Ishikawa (cell line): ENCODE data around the gene WEE1.

Experiments used
- CEBPB ChIP-seq: IDR thresholded peaks from 2 replicates; pipeline ENCODE4 v1.6.1; 2012
- CREB1 ChIP-seq: IDR thresholded peaks from 2 replicates; pipeline ENCODE4 v1.6.1; 2012; ENCODE audit warnings: low read depth
- EGR1 ChIP-seq: IDR thresholded peaks from 2 replicates; pipeline ENCODE4 v1.6.1; 2012
- EP300 ChIP-seq: IDR thresholded peaks from 2 replicates; pipeline ENCODE4 v1.6.1; 2012; ENCODE audit warnings: borderline replicate concordance
- FOXM1 ChIP-seq: IDR thresholded peaks from 2 replicates; pipeline ENCODE4 v1.6.1; 2012; ENCODE audit warnings: low read depth, borderline replicate concordance
- NFIC ChIP-seq: IDR thresholded peaks from 2 replicates; pipeline ENCODE4 v1.6.1; 2012
- RAD21 ChIP-seq: IDR thresholded peaks from 2 replicates; pipeline ENCODE4 v1.6.1; 2012; ENCODE audit warnings: low read depth
- TAF1 ChIP-seq: IDR thresholded peaks from 2 replicates; pipeline ENCODE4 v1.6.1; 2012; ENCODE audit warnings: low read depth, mild to moderate bottlenecking
- TCF12 ChIP-seq: IDR thresholded peaks from 2 replicates; pipeline ENCODE4 v1.6.1; 2012; ENCODE audit warnings: low read depth
- TEAD4 ChIP-seq: IDR thresholded peaks from 2 replicates; pipeline ENCODE4 v1.6.1; 2012
- YY1 ChIP-seq: IDR thresholded peaks from 2 replicates; pipeline ENCODE4 v1.6.1; 2012; ENCODE audit warnings: low read depth
- ZBTB7A ChIP-seq: IDR thresholded peaks from 2 replicates; pipeline ENCODE4 v1.6.1; 2012; ENCODE audit warnings: low read depth
- TF ChIP-seq, protein P1 (sequence below): IDR thresholded peaks from 2 replicates; pipeline ENCODE4 v1.6.1; 2012
- TF ChIP-seq, protein P2 (sequence below): IDR thresholded peaks from 2 replicates; pipeline ENCODE4 v1.6.1; 2012
- TF ChIP-seq, protein P3 (sequence below): IDR thresholded peaks from 2 replicates; pipeline ENCODE4 v1.6.1; 2012; ENCODE audit warnings: low read depth, mild to moderate bottlenecking

WEE1 gene

DNA sequence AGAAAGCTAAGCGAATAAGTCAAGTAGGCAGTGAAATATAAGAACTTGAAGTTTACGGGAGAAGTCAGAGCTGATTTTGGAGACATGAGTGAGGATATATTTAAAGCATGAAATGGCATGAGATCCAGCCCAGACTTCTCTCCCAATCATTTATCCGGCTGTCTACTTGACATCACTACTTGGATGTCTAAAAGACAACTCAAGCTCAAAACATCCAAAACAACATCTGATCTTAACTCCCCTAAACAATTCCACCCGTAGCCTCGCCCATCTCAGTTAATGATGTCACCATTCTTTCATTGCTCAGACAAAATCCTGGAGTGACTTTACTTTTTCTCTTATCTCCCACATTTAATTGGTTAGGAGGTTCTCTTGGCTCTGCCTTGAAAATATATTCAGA lies 44.5 kb downstream of the WEE1 start:
- TF ChIP-seq RAD21 = no peak
- TF ChIP-seq, protein P1, sequence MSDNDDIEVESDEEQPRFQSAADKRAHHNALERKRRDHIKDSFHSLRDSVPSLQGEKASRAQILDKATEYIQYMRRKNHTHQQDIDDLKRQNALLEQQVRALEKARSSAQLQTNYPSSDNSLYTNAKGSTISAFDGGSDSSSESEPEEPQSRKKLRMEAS = no peak
- no peak for TF ChIP-seq EP300
- TF ChIP-seq, protein P2, sequence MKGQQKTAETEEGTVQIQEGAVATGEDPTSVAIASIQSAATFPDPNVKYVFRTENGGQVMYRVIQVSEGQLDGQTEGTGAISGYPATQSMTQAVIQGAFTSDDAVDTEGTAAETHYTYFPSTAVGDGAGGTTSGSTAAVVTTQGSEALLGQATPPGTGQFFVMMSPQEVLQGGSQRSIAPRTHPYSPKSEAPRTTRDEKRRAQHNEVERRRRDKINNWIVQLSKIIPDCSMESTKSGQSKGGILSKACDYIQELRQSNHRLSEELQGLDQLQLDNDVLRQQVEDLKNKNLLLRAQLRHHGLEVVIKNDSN = no peak
- no peak for TF ChIP-seq TAF1
- TF ChIP-seq EGR1 = no peak
- no peak for TF ChIP-seq YY1
- TF ChIP-seq TCF12 = no peak
- TF ChIP-seq CREB1 = no peak
- no peak for TF ChIP-seq ZBTB7A
- TF ChIP-seq, protein P3, sequence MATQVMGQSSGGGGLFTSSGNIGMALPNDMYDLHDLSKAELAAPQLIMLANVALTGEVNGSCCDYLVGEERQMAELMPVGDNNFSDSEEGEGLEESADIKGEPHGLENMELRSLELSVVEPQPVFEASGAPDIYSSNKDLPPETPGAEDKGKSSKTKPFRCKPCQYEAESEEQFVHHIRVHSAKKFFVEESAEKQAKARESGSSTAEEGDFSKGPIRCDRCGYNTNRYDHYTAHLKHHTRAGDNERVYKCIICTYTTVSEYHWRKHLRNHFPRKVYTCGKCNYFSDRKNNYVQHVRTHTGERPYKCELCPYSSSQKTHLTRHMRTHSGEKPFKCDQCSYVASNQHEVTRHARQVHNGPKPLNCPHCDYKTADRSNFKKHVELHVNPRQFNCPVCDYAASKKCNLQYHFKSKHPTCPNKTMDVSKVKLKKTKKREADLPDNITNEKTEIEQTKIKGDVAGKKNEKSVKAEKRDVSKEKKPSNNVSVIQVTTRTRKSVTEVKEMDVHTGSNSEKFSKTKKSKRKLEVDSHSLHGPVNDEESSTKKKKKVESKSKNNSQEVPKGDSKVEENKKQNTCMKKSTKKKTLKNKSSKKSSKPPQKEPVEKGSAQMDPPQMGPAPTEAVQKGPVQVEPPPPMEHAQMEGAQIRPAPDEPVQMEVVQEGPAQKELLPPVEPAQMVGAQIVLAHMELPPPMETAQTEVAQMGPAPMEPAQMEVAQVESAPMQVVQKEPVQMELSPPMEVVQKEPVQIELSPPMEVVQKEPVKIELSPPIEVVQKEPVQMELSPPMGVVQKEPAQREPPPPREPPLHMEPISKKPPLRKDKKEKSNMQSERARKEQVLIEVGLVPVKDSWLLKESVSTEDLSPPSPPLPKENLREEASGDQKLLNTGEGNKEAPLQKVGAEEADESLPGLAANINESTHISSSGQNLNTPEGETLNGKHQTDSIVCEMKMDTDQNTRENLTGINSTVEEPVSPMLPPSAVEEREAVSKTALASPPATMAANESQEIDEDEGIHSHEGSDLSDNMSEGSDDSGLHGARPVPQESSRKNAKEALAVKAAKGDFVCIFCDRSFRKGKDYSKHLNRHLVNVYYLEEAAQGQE = no peak
- TF ChIP-seq FOXM1 = no peak
- no peak for TF ChIP-seq CEBPB
- TF ChIP-seq TEAD4 = no peak
- TF ChIP-seq NFIC = no peak

DNA sequence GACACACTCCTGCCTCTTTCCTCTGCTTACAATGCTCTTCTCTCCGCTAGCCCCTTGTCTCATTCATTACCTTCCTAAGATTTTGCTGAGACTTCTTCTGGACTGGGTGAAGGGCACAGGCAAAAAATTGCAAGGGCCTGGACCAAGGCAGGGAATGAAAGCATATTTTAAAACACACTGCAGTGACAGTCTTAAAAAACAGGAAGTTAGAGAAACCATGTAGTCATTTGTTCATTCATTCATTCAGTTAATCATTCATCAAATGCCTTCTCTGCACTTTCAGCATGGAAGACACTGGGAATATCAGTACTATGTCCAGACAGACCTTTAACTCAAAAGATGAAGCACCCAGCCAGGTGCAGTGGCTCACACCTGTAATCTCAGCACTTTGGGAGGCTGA lies 45.5 kb downstream of the WEE1 start:
- TF ChIP-seq, protein P2 = no peak
- TF ChIP-seq CREB1 = no peak
- no peak for TF ChIP-seq CEBPB
- TF ChIP-seq EP300 = no peak
- no peak for TF ChIP-seq NFIC
- TF ChIP-seq RAD21 = no peak
- no peak for TF ChIP-seq ZBTB7A
- no peak for TF ChIP-seq TAF1
- TF ChIP-seq, protein P1 = no peak

DNA sequence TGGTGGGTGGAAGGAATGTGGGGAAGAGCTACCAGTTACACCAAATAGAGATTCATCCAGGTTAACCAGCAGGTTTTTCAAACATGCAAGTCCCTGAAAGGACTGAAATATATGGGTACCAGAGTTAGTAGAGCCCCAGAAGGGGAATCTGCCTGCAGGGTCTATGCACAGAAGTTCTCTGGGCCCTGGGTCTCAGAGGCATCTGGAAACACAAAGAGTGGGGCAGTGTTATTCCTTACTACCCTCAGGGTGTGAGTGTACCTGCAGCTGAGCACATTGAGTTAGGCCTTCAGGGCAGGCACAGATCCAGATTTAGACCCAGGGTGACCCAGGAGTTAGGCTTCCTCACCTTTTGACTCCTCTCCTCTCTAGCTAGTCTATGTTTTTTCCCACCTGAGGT lies 46.5 kb downstream of the WEE1 start:
- no peak for TF ChIP-seq YY1
- TF ChIP-seq, protein P2 = no peak
- no peak for TF ChIP-seq TCF12
- TF ChIP-seq RAD21 = no peak
- TF ChIP-seq EGR1 = no peak
- no peak for TF ChIP-seq CREB1
- no peak for TF ChIP-seq TAF1
- TF ChIP-seq, protein P1 = no peak
- TF ChIP-seq TEAD4 = no peak
- TF ChIP-seq CEBPB = no peak
- no peak for TF ChIP-seq NFIC

DNA sequence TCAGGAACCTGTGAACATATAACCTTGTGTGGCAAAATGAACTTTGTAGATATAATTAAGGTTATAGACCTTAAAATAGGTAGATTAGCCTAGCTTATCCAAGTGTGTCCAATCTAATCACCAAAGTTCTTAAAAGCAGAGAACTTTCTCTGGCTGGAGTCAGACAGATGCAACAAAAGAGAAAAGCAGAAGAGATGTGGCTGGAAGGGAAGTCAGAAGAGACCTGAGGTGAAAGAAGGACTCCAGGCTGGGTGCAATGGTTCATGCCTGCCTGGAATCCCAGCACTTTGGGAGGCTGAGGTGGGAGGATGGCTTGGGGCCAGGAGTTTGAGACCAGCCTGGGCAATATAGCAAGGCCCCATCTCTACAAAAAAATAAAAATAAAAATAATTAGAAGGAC lies 51.0 kb downstream of the WEE1 start:
- TF ChIP-seq NFIC (no peak), YY1 (no peak), TCF12 (no peak), CEBPB (no peak), EGR1 (no peak), TAF1 (no peak), CREB1 (no peak), TEAD4 (no peak), RAD21 (no peak), ZBTB7A (no peak), EP300 (no peak), FOXM1 (no peak)
- TF ChIP-seq, protein P2 = no peak
- TF ChIP-seq, protein P1 = no peak
- TF ChIP-seq, protein P3 = no peak

DNA sequence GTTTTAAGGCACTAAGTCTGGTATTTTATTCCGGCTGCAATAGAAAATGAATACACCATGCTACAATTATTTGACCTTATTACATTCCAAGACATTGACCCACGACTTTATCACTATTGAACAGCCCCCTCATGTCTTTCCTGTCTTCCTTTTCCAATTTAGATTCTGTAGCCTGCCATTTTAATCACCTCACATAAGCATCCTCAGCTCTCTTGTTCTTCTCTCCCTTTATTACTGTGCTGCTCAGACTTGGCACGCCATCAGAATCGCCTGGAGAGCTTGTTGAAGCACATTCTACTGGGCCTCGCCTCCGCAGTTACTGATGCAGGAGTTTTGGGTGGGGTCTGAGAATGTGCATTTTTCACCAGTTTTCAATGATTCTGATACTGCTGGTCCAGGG lies 51.7 kb downstream of the WEE1 start:
- TF ChIP-seq TCF12 (no peak), FOXM1 (no peak), CEBPB (no peak), YY1 (no peak), RAD21 (no peak), CREB1 (no peak), EGR1 (no peak), ZBTB7A (no peak), EP300 (no peak)
- TF ChIP-seq, protein P2 = no peak
- TF ChIP-seq, protein P3 = no peak
